ENCODE results near the gene RHOXF2B.
"Not testable (repeated sequence)": the region's sequence is repeated elsewhere in the genome, so short reads cannot be mapped to it uniquely, and the experiment has no call there.

Gene RHOXF2B

GRCh38 chrX:120090208-120090607 is 12.7 kb upstream of the RHOXF2B start:
- ChIA-PET CTCF (interaction anchor here (1.3 to 1.5 kb wide), 3 partner anchors 23 to 124 kb away, joined by 3 to 4 read pairs (median 3); no protein-coding TSS in a partner anchor), POLR2A (no interaction called here)
- no peak for DNase-seq (ENCODE audit: extremely low spot score)
- peak; percentile 6 for TF ChIP-seq CTCF (IDR thresholded peaks at IDR 0.05; ENCODE audit: control extremely low read depth, extremely low read depth, low read depth, missing control alignments)

- no peak for TF ChIP-seq CTCF (IDR thresholded peaks at IDR 0.05; ENCODE audit: control extremely low read depth, extremely low read depth, low read depth, missing control alignments)
- no peak for DNase-seq (ENCODE audit: extremely low spot score)
- POLR2A ChIA-PET, result no interaction called here
- CTCF ChIA-PET, result no interaction called here
These were observed 10.0 kb upstream of the RHOXF2B start for GRCh38 chrX:120087289-120088017.

- DNase-seq (ENCODE audit: extremely low spot score); POLR2A ChIA-PET; CTCF ChIA-PET: not testable (repeated sequence)
These were observed 8.2 kb upstream of the RHOXF2B start for GRCh38 chrX:120085553-120086185.

GRCh38 chrX:120066169-120066568 is 11.3 kb downstream of the RHOXF2B start:
- DNase-seq (ENCODE audit: extremely low spot score); CTCF ChIA-PET; POLR2A ChIA-PET: not testable (repeated sequence)

- POLR2A ChIA-PET, CTCF ChIA-PET: not testable (repeated sequence)
These were observed 34.8 kb downstream of the RHOXF2B start for GRCh38 chrX:120042712-120043111.

GRCh38 chrX:120042247-120042646 is 35.2 kb downstream of the RHOXF2B start:
- DNase-seq (ENCODE audit: extremely low spot score); CTCF ChIA-PET; POLR2A ChIA-PET: not testable (repeated sequence)

More at GRCh38 chrX:120042712-120043111, 34.8 kb downstream of the RHOXF2B start:
- not testable (repeated sequence) for DNase-seq (ENCODE audit: extremely low spot score)

- POLR2A ChIA-PET, CTCF ChIA-PET: not testable (repeated sequence)
These were observed 37.3 kb downstream of the RHOXF2B start for GRCh38 chrX:120040176-120040575.

GRCh38 chrX:120039087-120039733 is 38.3 kb downstream of the RHOXF2B start:
- DNase-seq (ENCODE audit: extremely low spot score); CTCF ChIA-PET; POLR2A ChIA-PET: not testable (repeated sequence)

More at GRCh38 chrX:120040176-120040575, 37.3 kb downstream of the RHOXF2B start:
- DNase-seq (ENCODE audit: extremely low spot score), result not testable (repeated sequence)

- no peak for DNase-seq (ENCODE audit: extremely low spot score)
- TF ChIP-seq CTCF (IDR thresholded peaks at IDR 0.05; ENCODE audit: control extremely low read depth, extremely low read depth, low read depth, missing control alignments), result no peak
These were observed 40.8 kb downstream of the RHOXF2B start for GRCh38 chrX:120036704-120037103.

GRCh38 chrX:120035522-120036309 is 41.8 kb downstream of the RHOXF2B start:
- CTCF ChIA-PET, result interaction anchor here (1.6 kb wide), 1 partner anchor 178 kb away, joined by 3 read pairs; no protein-coding TSS in a partner anchor
- DNase-seq (ENCODE audit: extremely low spot score), result peak; percentile 34
- POLR2A ChIA-PET, result not testable (repeated sequence)

More at GRCh38 chrX:120036704-120037103, 40.8 kb downstream of the RHOXF2B start:
- POLR2A ChIA-PET, result no interaction called here
- CTCF ChIA-PET, result interaction anchor here (1.1 kb wide), 1 partner anchor 177 kb away, joined by 3 read pairs; no protein-coding TSS in a partner anchor
